A549 (cell line): ENCODE measurements around the gene TEX44.

Source experiments
- CTCF ChIP-seq: fragments of >200 bp; sonication (Bioruptor Twin); formaldehyde crosslinking; IDR thresholded peaks from 3 replicates; pipeline ENCODE4 v1.5.1; 2016
- ELK1 ChIP-seq: fragments of 150-350 bp; IDR thresholded peaks from 2 replicates; pipeline ENCODE4 v1.6.1; 2014; ENCODE audit warnings: low read depth, mild to moderate bottlenecking, low read length
- EP300 ChIP-seq, 2 experiments: fragments of >200 bp; sonication (Bioruptor Twin); formaldehyde crosslinking; IDR thresholded peaks; 2 replicates in 1 of 2; 3 replicates in 1 of 2; pipeline ENCODE4 v1.6.1; 2016 to 2017
- KDM1A ChIP-seq: fragments of 200-600 bp; sonication (generic); IDR thresholded peaks from 2 replicates; pipeline ENCODE4 v1.6.1; 2016; ENCODE audit warnings: low read depth, mild to moderate bottlenecking
- PHF8 ChIP-seq: fragments of 200-600 bp; sonication (generic); IDR thresholded peaks from 2 replicates; pipeline ENCODE4 v1.6.1; 2016; ENCODE audit warnings: low read depth, mild to moderate bottlenecking, antibody characterized with exemption, moderate library complexity, borderline replicate concordance
- POLR2A ChIP-seq: IDR thresholded peaks from 2 replicates; pipeline ENCODE4 v1.6.1; 2012; ENCODE audit warnings: mild to moderate bottlenecking, low read length

- TF ChIP-seq ELK1 (no peak), POLR2A (no peak), CTCF (no peak), EP300 (IDR thresholded peaks at IDR 0.05) (no peak), PHF8 (no peak), KDM1A (no peak)
These were observed 16.2 kb upstream of the TEX44 start for GRCh38 chr2:231576465-231576864.
